LHCN-M2 (cell line): ENCODE results near the gene CNTD1. TPM values are rescaled to one million over a fixed set of nuclear protein-coding genes. Genes with fewer than 3 reads are reported as not detected.

Experiments
- DNase-seq: peaks from one replicate; pipeline ENCODE4 v3.0.0-alpha.2; 2012; ENCODE audit warnings: low read depth
- total RNA-seq: library from RNA; depleted of rRNA; stranded (reverse); fragments of >200 nt; gene quantifications from 2 replicates; pipeline ENCODE4 v1.2.3, GENCODE V29; 2014

The CNTD1 gene
- total RNA-seq, 1 experiment from 2014 or later, result not detected

DNA sequence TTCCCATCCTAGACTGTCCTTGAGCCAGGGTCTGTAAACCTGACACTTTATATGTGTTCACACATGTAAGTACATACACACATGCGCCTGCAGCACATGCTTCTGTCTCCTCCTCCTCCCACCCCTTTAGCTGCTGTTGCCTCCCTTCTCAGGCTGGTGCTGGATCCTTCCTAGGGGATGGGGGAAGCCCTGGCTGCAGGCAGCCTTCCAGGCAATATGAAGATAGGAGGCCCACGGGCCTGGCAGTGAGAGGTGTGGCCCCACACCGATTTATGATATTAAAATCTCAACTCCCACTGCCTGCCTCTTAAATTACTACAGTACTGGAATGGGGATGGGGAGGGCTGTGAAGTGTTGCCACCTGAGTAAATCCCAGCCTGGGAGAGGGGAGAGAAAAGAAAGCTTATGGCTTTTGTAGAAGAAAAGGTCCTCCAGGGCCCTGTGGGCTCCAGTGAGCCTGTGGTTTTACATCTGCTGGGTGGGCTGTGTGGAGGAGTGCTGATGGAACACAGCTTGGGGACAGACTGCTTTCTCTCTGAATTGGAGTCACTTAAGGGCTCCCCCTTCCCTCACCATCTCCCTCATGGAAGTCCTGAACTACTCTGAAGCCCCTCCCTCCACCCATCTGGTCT is 19.2 kb upstream of the CNTD1 start:
- DNase-seq, result no peak

DNA sequence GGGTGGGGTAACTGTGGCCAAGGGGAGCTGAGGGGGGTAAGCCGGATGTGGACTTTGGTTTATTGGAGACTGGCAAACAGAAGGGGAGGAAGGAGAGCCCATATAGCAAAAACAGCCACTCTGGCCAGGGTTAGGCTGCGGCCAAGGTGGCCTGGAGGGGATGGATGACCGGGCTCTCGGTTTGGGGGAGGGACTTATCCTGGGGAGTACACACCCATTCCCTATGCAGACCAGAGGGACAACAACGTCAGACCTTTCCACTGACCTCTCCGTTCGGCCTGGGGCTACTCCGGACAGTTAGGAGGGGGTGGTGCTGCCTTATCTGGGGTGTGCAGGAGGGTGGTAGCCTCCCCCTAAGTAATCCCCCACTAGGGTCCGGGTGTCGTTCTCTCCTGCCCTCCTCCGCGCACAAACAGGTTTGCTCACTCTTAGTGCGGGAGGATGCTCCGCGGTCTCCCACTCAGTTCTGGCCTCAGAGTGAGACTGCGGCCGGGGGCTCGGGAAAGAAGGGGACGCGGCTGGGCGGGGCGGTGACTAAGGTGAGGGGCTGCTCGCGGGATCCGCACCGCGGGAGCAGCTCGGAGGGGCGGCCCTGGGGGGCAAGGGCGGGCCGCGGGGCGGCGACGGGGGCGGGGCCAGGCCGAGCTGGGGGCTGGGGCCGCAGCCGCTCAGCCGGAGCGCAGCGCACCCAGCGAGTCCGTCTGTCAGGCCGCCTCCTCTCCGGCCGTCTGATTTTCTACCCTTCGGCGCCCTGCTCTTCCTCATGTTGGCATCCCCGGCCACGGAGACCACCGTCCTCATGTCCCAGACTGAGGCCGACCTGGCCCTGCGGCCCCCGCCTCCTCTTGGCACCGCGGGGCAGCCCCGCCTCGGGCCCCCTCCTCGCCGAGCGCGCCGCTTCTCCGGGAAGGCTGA is 18.5 kb upstream of the CNTD1 start, which contains the start of gene WNK4:
WNK4 (plus strand) TSS at position 675 of the 915 bp plus-strand sequence; CDS start at position 764, 89 bp downstream.
- DNase-seq, result no peak

DNA sequence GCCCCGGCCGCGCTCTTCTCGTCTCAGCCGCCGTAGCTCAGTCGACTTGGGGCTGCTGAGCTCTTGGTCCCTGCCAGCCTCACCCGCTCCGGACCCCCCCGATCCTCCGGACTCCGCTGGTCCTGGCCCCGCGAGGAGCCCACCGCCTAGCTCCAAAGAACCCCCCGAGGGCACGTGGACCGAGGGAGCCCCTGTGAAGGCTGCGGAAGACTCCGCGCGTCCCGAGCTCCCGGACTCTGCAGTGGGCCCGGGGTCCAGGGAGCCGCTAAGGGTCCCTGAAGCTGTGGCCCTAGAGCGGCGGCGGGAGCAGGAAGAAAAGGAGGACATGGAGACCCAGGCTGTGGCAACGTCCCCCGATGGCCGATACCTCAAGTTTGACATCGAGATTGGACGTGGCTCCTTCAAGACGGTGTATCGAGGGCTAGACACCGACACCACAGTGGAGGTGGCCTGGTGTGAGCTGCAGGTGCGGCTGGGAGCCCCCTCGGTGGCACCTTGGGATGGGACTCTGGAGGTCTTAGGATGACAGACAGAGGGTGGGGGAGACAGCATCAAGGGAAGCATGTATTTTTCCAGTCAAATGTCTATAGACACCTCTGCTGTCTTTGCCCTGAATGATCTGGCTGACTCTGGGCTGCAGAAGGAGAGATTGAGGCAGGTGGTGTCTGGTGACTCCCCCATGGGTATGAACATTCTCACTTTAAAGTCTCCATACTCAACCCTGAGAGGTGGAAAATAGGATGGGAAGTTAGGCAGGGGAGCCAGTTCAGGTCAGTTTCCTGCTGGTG is 17.6 kb upstream of the CNTD1 start:
- no peak for DNase-seq

DNA sequence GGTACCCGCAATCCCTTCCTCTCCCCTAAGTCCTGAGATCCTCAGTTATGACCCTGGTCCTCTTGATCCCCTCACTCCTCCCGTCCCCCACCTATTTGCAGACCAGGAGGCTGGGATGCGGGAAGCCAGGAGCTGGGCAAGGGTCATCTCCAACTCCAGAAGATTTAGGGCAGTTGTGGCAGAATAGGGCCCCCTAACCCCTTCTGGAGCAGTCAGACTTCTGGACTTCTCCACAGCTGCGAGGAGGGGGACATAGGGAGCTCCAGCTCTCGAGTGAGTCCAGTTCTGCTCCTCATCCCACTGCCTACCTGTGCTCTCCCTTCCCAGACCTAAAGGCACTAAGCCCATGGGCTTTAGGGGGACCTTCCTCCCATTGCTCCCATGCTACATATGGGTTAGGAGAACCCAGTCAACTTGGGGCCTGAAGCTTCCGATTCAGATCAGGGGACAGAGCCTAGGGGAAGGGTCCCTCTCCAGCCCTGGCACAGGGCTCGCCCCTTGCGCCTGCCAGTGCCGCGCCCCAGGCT is 17.0 kb upstream of the CNTD1 start:
- DNase-seq, result no peak

DNA sequence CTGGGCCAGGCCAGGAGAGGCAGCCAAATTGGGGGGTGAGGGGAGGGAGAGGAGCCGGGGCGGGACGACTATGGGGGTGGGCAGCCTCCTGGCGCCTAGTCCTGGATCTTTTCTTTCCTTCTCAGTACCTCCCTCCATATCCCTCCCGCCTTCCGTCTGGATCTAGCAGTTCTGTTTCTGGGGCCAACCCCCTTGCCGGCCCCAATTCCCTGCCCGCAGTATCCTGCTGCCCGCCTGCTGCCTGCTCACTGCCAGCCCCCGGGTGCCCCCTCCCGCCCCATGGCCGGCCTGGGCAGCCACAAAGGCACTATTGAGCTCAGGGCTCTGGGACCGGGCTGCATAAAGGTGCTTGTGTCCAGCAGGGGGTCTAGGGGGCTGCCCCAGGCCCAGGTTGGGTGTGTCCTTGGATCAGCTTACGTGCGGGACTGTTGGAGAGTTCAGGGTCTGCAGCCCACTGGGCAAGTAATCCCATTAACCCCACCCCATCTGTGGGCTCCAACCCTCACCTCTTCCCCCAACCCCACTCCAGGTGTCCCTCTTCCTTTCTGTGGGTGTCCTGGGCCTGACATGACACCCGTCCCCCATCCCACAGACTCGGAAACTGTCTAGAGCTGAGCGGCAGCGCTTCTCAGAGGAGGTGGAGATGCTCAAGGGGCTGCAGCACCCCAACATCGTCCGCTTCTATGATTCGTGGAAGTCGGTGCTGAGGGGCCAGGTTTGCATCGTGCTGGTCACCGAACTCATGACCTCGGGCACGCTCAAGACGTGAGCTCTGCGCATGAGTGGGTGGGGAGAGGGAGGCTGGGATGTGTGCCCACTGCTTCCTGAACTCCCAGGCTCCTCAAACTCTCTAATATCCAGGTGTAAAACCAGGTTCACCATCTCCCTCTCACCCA is 16.2 kb upstream of the CNTD1 start:
- DNase-seq, result no peak

DNA sequence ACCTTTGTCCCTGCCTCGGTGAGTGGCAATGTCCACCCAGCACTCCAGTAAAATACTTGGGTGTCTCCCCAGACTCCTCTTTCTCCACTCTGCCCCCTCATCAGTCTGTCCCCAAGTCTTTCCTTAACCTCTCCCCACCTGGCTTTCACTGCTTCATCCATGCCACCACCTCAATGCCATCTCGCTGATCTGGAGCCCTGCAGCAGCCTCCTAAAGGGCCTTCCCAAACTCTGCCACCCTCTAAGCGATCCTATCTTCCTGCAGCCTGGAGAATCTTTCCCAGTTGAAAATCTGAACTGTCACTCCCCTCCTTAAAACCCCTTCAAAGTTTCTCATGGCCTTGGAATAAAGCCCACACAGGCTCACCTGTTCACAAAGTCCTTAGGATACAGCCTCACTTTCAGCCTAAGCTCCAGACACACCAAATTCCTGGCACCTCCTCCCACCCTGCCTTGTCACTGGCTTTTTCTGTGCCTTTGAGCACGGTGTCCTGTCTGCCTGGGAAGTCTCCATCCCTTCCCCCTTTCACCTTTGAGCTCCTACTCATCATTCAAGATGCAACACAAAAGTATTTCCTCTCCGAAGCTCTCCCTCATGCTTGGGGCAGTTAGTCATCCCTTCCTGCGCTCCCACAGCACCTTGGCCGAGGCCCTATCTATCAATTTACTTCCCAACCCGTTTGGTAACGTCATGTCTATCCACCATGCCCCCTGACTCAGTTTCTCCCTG is 15.4 kb upstream of the CNTD1 start:
- DNase-seq, result no peak

DNA sequence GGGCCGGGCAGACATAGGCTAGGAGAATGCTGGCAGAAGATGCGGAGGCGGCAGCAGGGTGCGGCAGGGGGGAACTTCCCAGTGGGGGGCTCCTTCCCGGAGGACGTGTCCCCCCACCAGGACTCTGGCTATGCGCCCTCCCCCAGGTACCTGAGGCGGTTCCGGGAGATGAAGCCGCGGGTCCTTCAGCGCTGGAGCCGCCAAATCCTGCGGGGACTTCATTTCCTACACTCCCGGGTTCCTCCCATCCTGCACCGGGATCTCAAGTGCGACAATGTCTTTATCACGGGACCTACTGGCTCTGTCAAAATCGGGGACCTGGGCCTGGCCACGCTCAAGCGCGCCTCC is 14.9 kb upstream of the CNTD1 start:
- no peak for DNase-seq

DNA sequence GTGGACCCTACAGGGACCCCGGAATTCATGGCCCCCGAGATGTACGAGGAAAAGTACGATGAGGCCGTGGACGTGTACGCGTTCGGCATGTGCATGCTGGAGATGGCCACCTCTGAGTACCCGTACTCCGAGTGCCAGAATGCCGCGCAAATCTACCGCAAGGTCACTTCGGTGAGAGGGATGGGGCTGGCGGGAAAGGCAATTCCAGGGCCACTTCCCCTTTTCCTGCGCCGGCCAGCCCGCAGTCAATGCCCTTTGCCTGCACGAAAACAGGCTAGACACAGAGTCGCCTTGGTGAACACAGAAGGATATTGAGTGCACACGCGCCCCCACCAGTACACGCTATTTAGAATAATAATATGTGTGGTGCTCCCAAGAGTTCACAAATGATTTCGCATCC is 14.3 kb upstream of the CNTD1 start:
- DNase-seq, result no peak

DNA sequence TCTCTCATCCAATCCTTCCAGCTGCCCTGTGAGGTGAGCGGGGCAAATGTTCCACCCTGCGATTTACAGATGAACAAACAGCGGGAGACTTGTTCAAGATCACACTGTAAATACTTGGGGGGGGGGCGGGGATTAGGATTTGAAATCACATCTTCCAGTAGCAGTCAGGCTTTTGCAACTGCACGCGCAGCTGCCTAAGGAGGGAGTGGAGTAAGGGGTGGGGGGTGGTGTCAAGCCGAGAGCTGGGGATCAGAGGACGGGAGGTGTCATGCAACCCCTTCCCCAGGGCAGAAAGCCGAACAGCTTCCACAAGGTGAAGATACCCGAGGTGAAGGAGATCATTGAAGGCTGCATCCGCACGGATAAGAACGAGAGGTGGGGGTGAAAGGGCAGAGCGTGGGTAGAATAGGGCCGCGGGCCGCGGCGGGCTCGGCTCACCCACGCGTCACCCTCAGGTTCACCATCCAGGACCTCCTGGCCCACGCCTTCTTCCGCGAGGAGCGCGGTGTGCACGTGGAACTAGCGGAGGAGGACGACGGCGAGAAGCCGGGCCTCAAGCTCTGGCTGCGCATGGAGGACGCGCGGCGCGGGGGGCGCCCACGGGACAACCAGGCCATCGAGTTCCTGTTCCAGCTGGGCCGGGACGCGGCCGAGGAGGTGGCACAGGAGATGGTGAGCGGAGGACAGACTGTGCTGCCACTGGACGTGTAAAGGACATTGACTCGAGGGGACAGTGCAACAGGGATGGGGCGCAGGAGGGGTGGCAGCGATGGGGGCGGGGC is 13.7 kb upstream of the CNTD1 start:
- DNase-seq, result no peak

DNA sequence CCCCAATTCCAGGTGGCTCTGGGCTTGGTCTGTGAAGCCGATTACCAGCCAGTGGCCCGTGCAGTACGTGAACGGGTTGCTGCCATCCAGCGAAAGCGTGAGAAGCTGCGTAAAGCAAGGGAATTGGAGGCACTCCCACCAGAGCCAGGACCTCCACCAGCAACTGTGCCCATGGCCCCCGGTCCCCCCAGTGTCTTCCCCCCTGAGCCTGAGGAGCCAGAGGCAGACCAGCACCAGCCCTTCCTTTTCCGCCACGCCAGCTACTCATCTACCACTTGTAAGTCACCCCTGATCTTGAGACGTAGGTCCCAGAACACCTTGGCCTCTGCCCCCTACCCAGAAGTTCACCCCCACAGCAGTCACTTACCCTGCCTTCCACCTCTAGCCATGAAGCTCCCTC is 11.4 kb upstream of the CNTD1 start:
- DNase-seq, result no peak

DNA sequence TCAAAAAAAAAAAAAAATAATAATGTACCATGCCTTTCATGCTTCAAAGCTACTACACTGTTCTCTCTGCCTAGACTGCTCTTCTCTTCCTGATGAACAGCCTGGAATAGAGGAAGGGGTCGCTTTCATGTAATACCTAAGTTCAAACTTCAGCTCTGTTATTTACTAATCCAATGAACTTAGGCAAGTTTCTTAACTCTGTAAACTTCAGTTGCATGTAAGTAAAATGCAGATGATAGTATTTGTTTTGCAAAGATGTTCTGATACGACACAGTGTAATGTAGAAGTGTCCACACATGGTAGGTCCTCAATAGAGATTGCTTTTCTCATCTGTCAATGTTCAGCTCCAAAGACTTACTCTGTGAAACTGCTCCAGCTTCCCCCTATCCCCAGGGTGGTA is 6.7 kb upstream of the CNTD1 start:
- DNase-seq, result no peak

DNA sequence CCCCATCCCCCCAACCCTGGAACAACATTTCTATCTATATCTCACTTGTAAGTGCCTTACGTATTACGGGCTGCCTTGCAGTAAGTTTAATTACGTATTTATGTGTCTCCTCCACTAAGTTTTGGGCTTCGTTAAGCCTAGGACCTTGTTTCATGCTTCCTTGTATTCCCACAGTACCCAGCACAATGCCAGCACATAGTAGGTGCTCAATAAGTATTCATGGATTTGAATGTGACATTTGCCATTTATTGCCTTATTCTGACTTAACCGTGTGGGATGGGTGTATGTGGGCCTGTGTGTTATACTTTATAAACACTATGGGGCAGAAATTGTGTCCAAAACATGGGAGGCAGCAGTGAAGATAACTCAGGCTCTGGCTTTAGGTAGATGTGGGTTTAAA is 6.1 kb upstream of the CNTD1 start:
- DNase-seq, result no peak

DNA sequence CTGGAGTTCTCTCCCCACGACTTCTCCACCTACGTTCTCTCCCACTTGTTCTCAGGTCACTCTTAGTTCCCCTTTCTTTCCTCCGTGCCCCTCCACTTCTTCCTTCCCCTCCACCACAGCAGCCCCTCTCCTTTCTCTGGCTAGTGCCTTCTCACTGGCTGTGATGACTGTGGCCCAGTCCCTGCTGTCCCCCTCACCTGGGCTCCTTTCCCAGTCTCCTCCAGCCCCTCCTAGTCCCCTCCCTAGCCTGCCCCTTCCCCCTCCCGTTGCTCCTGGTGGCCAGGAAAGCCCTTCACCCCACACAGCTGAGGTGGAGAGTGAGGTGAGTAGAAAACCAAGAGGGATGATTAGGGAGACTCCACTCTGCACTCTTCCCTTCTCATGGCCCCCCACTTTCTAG is 3.6 kb upstream of the CNTD1 start:
- DNase-seq, result no peak

DNA sequence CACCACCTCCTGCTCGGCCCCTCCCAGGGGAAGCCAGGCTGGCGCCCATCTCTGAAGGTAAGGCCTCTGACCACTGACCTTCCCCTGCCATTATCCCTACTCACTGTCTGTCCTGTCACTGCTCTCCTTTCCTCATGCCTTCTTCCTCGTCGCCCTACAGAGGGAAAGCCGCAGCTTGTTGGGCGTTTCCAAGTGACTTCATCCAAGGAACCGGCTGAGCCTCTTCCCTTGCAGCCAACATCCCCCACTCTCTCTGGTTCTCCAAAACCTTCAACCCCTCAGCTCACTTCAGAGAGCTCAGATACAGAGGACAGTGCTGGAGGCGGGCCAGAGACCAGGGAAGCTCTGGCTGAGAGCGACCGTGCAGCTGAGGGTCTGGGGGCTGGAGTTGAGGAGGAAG is 3.2 kb upstream of the CNTD1 start:
- DNase-seq, result no peak

DNA sequence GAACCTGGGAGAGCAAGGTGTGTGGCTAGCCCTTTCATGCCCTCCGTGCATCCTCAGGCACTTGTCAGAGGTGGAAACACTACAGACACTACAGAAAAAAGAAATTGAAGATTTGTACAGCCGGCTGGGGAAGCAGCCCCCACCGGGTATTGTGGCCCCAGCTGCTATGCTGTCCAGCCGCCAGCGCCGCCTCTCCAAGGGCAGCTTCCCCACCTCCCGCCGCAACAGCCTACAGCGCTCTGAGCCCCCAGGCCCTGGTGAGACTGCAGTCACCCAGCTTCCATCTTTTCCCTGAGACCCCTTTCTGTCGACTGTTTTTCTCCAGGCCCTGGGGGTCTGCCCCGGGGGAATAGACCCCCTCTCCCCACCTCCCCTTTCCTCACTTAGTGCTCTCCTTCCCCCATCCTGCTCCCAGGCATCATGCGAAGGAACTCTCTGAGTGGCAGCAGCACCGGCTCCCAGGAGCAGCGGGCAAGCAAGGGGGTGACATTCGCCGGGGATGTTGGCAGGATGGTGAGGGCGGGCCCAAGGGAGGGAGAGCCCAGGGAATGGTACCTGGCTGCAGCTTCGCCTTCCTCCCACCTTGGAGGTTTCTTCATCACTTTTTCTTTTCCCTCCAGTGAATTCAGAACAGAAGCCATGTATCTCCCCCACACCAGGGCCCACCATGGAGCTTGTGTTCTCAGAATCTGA is 2.4 kb upstream of the CNTD1 start:
- DNase-seq, result no peak

DNA sequence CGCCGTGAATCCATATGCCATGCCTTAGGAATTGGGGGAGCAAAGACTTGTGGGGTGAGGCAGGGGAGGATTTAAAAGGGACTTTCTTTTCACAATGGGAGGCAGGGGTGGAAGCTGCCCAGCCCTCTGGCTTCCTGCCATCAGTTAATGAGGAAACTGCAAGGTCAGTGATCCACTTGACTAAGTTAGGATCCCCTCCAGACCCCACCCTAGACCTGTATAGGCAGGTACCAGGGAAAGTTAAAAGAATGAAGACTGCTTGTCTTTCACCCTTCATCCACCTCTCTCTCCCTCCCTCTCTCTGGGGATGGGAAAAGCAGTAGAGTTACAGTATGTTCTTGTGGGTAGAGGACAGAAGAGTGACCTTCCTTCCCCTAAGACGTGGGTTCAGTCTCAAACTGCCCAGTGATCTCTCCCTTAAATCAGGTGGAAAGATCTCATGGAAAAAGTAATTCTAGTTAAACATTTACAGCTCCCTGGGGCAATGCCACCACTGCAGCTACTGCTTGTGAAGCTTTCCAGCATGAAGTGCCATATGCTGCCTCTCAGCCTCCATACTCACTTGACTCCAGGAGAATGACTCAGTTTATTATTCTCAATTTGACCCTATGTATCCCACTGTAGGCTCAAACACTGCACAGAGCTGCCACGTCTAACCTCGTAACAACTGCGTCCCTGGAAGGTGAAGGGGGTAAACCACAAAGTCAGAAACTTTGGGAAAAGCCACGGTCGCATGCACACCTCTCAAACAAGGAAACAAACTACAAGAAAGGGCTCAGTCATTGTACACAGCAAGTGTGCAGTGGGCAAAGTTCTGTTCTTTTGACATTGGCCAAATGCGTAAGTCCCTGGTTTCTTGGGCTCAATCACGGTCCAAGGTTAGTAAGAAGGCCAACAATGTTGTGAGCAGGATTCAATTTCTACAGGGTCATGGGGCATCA is 1.3 kb upstream of the CNTD1 start:
- DNase-seq, result no peak

DNA sequence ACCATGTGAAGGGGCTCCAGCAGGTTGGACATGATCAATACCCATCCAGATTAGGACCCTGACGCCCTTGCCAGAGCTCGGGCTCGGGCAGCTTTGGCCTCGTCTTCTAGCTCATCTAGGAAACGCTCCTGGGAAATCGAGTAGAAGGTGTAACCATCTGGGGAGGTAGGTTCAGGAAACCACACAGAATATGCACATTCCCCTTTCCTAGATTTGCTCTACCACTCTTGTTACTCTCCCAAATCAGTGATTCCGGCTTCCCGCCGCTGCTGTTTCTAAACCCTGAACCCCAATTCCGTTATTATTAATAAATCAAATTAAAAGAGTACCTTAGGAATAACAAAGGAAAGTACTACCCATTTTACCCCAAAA is 664 bp upstream of the CNTD1 start:
- no peak for DNase-seq
